Iris pigment epithelial cell (primary cell): ENCODE results near the gene CHST9.
"Not testable (repeated sequence)": the region's sequence is repeated elsewhere in the genome, so short reads cannot be mapped to it uniquely, and the experiment has no call there.

Source experiments
- DNase-seq: peaks from one replicate; pipeline ENCODE4 v3.0.0-alpha.2; 2011; ENCODE audit warnings: low read depth

Gene CHST9

GRCh38 chr18:27093290-27093689 lies 91.8 kb downstream of the CHST9 start:
- not testable (repeated sequence) for DNase-seq

DNA sequence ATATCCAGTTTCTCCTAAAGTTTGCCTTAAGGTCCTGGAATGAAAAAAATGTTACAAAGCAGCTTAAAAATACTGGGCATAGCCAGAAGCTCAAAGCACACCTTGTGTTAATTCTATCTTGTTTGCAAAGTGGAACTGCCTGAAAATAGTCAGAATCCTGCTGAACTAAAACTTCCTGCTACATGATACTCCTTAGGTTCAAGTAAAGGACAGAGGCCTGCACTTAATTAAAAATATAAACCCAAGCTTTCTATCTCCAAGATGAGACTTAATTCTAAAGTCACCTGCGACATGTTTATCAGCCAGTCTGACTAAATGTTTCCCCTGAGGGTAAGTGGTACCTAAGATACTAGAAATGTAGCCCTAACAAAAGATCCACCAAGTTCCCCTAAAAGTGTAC lies 103.4 kb downstream of the CHST9 start:
- DNase-seq = no peak

- DNase-seq = no peak
Measured at GRCh38 chr18:27075828-27076227, 109.3 kb downstream of the CHST9 start.

DNA sequence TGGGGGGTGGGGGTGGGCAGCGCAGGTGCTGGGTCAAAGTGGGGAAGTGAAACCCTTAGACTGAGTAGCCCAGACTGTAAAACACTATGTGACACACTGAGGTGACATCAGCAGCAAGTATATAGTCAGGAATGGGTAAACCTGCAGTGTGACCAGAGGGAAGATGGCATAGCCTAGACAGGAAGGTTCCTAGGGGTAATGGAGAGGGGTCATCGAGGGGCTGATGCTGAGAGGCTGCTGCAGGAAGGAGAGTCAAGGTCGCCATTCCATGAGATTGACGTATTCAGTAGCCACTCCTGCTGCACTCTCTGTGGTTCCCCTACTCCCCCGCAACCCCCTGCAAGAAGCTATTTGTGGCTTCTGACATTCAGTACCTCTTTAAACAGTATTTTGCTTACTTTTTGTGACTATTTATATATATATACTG lies 111.7 kb downstream of the CHST9 start:
- DNase-seq = no peak

GRCh38 chr18:27064673-27065072 lies 120.4 kb downstream of the CHST9 start:
- no peak for DNase-seq

GRCh38 chr18:27062802-27063201 lies 122.3 kb downstream of the CHST9 start:
- no peak for DNase-seq

- DNase-seq = no peak
Measured at GRCh38 chr18:27061488-27062095, 123.5 kb downstream of the CHST9 start.

DNA sequence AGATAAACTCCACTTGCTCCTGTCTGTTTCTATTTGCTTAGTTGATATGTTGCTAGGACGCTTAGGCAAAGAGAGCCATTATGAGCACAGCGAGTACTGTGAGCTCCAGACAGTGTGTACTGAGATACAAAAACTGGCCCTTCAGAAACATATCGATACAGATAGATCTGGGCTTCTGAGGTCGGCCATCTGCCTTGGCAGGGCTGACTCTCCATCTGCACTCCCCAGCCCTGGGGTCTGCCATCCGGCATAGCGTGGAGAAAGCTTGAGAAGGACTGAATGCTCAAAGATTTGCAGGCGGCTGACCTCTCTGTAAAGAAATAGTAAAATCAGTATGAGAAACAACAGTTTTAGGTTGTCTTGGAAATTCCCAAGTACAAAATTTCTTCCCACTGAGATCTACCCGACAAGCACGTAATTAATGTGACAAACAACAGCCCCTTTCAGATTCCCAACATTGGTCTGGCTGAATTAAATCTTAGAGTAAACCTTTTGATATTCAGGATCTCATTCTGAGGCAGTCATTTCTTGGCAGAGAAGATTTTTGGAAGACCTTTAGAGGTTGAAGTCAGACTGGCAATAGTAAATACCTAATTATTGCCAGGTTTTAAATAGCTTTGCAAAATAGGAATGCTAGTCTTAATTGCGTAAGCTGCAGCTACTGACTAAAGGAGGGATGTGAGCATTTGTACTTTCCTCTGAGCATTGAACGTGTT lies 127.4 kb downstream of the CHST9 start:
- no peak for DNase-seq

GRCh38 chr18:27054926-27055325 lies 130.2 kb downstream of the CHST9 start:
- no peak for DNase-seq

GRCh38 chr18:27049969-27050368 lies 135.1 kb downstream of the CHST9 start:
- no peak for DNase-seq

DNA sequence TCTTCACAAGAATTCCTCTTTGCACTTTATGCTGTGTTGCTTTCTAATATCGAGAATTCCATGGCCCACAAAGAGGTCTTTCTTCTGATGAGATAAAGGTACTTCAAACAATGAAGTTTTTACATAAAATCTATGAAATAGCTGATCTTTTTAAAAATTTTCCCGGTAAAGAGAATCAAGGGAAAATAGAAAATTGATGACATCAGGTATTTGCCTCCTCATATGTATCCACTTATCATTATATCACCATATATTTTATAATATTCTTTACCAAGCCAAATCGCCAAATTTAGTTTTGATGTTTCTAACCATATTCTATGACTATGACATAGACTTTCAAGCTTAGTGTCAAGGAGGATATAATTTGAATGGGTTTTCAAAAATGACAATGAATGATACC lies 139.8 kb downstream of the CHST9 start:
- DNase-seq = no peak

- no peak for DNase-seq
Measured at GRCh38 chr18:27042177-27042576, 142.9 kb downstream of the CHST9 start.

DNA sequence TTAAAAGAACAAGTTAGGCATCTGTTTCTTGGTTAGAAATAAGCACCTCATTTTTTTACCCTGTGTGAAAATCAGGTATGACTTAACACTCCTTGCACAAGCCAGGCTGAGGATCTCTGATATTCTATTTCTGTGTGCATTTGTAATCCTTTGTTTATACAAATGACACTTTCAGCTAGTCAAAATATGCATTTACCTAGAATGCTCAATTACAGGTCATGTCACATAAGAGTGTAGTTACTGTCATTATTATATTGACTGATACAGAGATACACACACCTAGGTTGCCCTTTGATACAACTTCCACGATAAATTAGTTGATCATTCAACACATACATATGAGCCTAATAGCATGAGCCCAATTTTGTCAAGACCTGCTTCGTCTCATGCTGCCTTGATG lies 144.3 kb downstream of the CHST9 start:
- no peak for DNase-seq

GRCh38 chr18:27033722-27034121 lies 151.4 kb downstream of the CHST9 start:
- no peak for DNase-seq

GRCh38 chr18:27030421-27030820 lies 154.7 kb downstream of the CHST9 start:
- no peak for DNase-seq

GRCh38 chr18:27022477-27022876 lies 162.6 kb downstream of the CHST9 start:
- DNase-seq = no peak

- peak; percentile 10 for DNase-seq
Measured at GRCh38 chr18:27017901-27018500, 167.1 kb downstream of the CHST9 start.

GRCh38 chr18:27014841-27015240 lies 170.3 kb downstream of the CHST9 start:
- no peak for DNase-seq

DNA sequence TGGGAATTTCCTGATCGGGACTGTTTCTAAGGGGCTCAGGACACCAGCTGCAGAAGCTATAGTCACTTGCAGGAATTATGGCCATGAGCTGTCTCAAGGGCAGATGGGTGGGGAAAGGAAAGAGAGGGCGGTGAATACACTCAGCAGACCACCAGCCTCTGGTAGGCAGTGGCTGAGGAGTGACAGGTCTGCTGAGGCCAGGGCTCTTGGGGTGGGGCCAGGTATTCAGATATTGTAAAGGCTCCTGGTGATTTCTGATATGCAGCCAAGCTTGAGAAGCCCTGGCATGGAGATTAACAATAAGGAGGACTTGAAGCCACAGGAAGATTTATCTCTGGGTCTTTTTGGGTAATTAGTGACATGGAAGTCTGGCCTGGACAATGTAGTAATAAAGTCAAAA lies 174.3 kb downstream of the CHST9 start:
- no peak for DNase-seq

- DNase-seq = no peak
Measured at GRCh38 chr18:27009293-27009692, 175.8 kb downstream of the CHST9 start.

- no peak for DNase-seq
Measured at GRCh38 chr18:27008575-27008974, 176.5 kb downstream of the CHST9 start.

GRCh38 chr18:27007880-27008279 lies 177.2 kb downstream of the CHST9 start:
- no peak for DNase-seq

DNA sequence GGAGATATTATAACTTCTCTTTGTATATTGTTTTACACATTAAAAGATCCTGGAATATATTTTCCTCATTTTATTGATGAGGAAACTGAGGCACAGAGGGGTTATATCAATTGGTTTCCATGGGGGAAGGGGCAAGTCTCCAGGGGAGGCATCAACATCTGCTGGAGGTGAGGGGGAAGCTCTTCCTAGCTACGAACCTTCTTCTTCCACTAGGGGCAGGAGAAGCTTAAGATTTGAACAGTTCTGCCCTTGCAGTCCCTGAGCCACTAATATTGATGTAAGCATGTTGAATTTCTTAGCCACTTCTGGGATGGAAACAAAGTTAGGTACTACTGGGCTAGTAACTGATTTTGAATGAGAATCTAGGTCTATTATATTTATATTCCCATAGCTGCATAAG lies 179.5 kb downstream of the CHST9 start:
- DNase-seq = peak; percentile 18
